Thymus (tissue), 11 donors: ENCODE measurements around the gene MTMR3. TPM values are rescaled to one million over a fixed set of nuclear protein-coding genes. Genes with fewer than 3 reads are reported as not detected.
A peak's percentile ranks its signal among the peaks of the same experiment; 100 is the strongest.

Experiments used
- DNase-seq, 9 donors: peaks; one replicate each; pipeline ENCODE4 v3.0.0-alpha.2; 2013; ENCODE audit warnings: low spot score in 9 of 9, low read depth in 6 of 9, missing footprints in 1 of 9
- H3K27ac ChIP-seq, 2 donors: one replicate each; pipeline ENCODE4 v1.5.1; 2013; ENCODE audit warnings: control low read depth in 1 of 2, low read depth in 1 of 2, low read length in 1 of 2, mild to moderate bottlenecking in 1 of 2, moderate library complexity in 1 of 2
- H3K27me3 ChIP-seq, 2 donors: one replicate each; pipeline ENCODE4 v1.5.1; 2013; ENCODE audit warnings: low read length in 1 of 2; ENCODE audit not compliant: control insufficient read depth in 2 of 2, insufficient read depth in 1 of 2
- H3K36me3 ChIP-seq, 2 donors: one replicate each; pipeline ENCODE4 v1.5.1; 2013; ENCODE audit warnings: low read length in 1 of 2, mild to moderate bottlenecking in 1 of 2, moderate library complexity in 1 of 2; ENCODE audit not compliant: control insufficient read depth in 2 of 2, insufficient read depth in 2 of 2
- H3K4me1 ChIP-seq, 2 donors: one replicate each; pipeline ENCODE4 v1.5.1; 2013; ENCODE audit warnings: low read length in 2 of 2; ENCODE audit not compliant: control insufficient read depth in 2 of 2, insufficient read depth in 2 of 2
- H3K4me3 ChIP-seq, 2 donors: one replicate each; pipeline ENCODE4 v1.5.1; 2013; ENCODE audit warnings: low read length in 2 of 2, control low read depth in 1 of 2, mild to moderate bottlenecking in 1 of 2
- H3K9me3 ChIP-seq, 2 donors: one replicate each; pipeline ENCODE4 v1.5.1; 2013; ENCODE audit warnings: low read length in 1 of 2, mild to moderate bottlenecking in 1 of 2; ENCODE audit not compliant: control insufficient read depth in 2 of 2, insufficient read depth in 1 of 2
- WGBS: extraction: QIAGEN DNeasy Blood & Tissue Kit; methylation state at CpG from one replicate; pipeline ENCODE4 v1.1.7; 2013; 5-methylcytosine and 5-hydroxymethylcytosine counted together
- polyA plus RNA-seq: library from polyadenylated mRNA; stranded (reverse); fragments of 200-250 nt; gene quantifications from one replicate; pipeline ENCODE4 v1.2.3, GENCODE V29; 2013
- total RNA-seq: library from RNA; stranded (reverse); fragments of 120-200 nt; gene quantifications from one replicate; pipeline ENCODE4 v1.2.4, GENCODE V29; 2013
- donor health status: healthy.

MTMR3 gene
- total and polyA plus RNA-seq, 2 donors = 14.8 to 16.4 TPM

DNA sequence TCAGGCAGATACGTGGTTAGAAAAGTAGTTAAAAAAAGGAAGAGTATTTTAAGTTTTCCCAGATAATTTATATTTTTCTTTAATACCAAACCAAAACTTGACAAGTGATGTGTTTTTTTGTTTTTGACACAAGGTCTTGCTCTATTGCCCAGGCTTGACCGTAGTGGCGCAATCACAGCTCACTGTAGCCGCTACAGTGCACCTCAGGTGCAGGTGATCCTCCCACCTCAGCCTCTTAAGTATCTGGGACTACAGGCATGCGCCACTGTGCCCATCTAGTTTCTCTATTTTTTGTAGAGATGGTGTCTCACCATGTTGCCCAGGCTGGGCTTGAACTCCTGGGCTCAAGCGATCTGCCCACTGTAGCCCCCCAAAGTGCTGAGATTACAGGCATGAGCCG lies 92.5 kb downstream of the MTMR3 start:
- no peak overlapping the region for H3K27ac ChIP-seq
- H3K4me3 ChIP-seq = no peak overlapping the region
- H3K9me3 ChIP-seq = no peaks in the 10 kb centered on the region
- peaks cover 0 to 13% of the 10 kb centered on the region in 2 donors for H3K36me3 ChIP-seq
- no peak for DNase-seq
- H3K27me3 ChIP-seq = no peaks in the 10 kb centered on the region
- H3K4me1 ChIP-seq = no peaks in the 10 kb centered on the region
- WGBS = 90% methylated on average over 7 of the region's 7 CpGs

DNA sequence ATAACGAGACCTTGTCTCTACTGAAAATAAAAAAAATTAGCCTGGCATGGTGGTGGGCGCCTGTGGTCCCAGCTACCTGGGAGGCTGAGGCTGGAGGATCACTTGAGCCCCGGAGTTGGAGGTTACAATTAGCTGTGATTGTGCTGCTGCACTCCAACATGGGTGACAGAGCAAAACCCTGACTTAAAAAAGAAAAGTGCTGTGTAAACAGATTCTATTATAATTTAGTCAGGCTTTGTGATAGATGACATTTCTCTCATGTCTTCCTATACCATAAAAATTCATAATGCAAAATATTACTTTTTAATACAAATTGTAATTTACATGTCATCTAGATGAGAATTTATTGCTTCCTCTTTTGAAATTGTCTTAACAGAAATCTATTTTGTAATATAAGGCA lies 94.1 kb downstream of the MTMR3 start:
- no peaks in the 10 kb centered on the region for H3K4me1 ChIP-seq
- H3K9me3 ChIP-seq = no peaks in the 10 kb centered on the region
- H3K4me3 ChIP-seq = no peak overlapping the region
- no peaks in the 10 kb centered on the region for H3K27me3 ChIP-seq
- no peak for DNase-seq
- peaks cover 0 to 13% of the 10 kb centered on the region in 2 donors for H3K36me3 ChIP-seq
- WGBS = over 99% methylated on average over 3 of the region's 3 CpGs
- H3K27ac ChIP-seq = no peak overlapping the region

DNA sequence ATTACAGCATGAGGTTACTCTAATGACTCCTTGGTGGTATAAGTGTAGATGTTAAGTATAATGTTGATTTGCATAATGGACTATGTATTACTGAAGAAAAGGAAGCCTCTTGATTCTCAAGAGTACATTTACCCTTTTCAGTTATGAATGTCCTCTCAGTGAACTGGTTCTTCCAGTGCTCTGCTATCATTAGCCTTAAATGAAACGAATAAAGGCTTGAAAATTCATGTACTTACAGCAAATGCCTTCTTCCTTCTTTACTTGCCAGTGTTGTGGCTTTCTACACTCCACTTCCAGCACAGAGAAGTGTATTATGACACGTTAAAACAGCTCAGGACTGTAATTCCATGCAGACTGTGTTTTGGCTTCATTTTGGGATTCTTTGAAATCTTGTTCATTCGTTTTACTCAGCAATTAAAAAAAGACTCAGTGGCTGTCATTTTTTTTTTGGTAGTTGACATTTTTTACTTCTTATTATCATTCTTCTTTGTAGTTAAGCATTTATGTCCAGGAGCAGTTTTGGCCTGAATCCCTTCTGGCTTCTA lies 96.9 kb downstream of the MTMR3 start:
- Histone ChIP-seq H3K36me3 (peaks cover 0 to 13% of the 10 kb centered on the region in 2 donors), H3K4me3 (no peak overlapping the region), H3K9me3 (no peaks in the 10 kb centered on the region), H3K27me3 (no peaks in the 10 kb centered on the region), H3K27ac (no peak overlapping the region), H3K4me1 (no peaks in the 10 kb centered on the region)
- WGBS = 95% methylated on average over 3 of the region's 3 CpGs
- no peak for DNase-seq

DNA sequence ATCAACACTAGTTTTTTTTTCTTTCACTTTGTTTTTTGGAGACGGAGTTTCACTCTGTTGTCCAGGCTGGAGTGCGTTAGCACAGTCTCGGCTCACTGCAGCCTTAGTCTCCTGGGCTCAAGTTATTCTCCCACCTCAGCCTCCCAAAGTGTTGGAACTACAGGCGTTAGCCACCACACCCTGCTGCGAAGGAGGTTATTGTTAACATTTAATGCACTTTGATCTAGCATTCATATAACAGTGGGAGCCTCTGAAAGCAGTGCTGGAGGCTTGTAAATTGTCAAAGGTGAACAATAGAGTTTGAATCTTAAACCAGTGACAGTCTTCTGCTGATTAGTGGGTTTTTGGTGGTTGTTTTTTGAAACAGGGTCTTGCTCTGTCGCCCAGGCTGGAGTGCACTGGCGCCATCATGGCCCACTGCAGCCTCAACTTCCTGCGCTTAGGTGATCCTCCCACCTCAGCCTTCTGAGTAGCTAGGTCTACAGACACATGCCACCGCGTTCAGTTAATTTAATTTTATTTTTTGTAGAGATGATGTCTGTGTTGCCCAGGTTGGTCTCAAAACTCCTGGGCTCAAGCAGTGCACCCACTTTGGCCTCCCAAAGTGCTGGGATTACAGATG lies 100.4 kb downstream of the MTMR3 start:
- no peak overlapping the region for H3K4me3 ChIP-seq
- DNase-seq = no peak
- no peaks in the 10 kb centered on the region for H3K9me3 ChIP-seq
- H3K36me3 ChIP-seq = peaks cover 0 to 11% of the 10 kb centered on the region in 2 donors
- 99% methylated on average over 10 of the region's 10 CpGs for WGBS
- H3K4me1 ChIP-seq = no peaks in the 10 kb centered on the region
- no peaks in the 10 kb centered on the region for H3K27me3 ChIP-seq
- H3K27ac ChIP-seq = no peak overlapping the region

DNA sequence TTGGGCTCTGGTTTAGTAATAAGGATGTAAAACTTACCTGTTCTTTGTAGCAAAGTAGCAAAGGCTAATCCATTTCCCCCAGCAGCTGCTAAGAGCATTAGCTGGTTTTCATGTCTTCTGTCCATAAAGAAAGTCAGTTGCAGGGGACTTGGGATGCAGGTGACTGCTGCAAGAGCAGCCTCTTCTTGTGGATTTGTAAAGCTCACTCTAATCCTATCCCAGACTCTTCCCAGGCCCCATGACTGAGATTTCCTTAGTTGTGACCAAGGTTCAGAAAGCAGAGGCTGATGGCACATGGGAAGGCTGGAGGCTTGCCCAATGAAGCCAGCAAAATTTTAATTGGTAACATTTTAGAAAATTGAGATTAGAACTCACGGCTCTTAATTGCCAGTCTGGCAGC lies 102.9 kb downstream of the MTMR3 start:
- Histone ChIP-seq H3K36me3 (no peaks in the 10 kb centered on the region), H3K9me3 (no peaks in the 10 kb centered on the region), H3K4me1 (no peaks in the 10 kb centered on the region), H3K27me3 (no peaks in the 10 kb centered on the region), H3K27ac (no peak overlapping the region), H3K4me3 (no peak overlapping the region)
- no peak for DNase-seq
- WGBS = 98% methylated on average over 1 of the region's 1 CpG

DNA sequence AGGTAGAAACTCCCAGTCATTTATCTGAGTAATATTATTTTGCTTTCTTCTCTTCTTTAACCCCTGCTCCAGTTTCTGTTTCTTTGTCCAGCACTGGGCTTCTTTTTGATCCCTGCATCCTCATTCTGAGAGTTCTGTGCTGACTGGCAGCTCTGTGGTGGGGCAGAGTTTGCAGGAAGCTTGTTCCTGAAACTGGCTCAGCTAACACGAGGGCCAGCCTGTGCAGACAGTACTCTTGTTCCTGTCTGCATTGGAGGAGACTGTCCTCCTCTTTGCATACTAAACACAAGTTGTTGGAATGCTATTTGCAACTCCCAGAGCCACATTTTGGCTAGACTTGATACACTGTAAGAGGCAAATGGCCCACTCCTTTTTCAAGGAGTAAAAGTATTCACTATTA lies 104.2 kb downstream of the MTMR3 start:
- H3K36me3 ChIP-seq = peaks cover 7 to 10% of the 10 kb centered on the region in 2 donors
- no peak for DNase-seq

DNA sequence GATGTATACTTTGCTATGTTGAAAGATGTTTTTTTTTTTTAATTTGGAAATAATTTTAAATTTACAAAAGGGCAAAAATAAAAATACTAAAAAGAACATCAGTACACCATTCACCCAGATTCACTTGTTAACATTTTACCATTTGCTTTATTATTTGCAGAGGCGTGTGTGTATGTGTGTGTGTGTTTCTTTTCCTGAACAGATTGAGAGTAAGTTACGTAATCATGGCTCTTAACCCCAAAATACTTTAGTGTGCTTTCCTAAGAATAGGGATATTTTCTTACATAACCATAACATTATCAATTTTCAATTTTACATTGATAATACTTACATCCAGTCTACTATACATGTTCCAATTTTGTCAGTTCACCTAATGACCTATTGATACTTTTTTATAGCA lies 105.7 kb downstream of the MTMR3 start:
- no peak overlapping the region for H3K27ac ChIP-seq

More for the DNA sequence above, 104.2 kb downstream of the MTMR3 start:
- 37% methylated on average over 1 of the region's 1 CpG for WGBS
- no peaks in the 10 kb centered on the region for H3K27me3 ChIP-seq
- no peak overlapping the region for H3K4me3 ChIP-seq
- H3K27ac ChIP-seq = no peak overlapping the region
- H3K4me1 ChIP-seq = no peaks in the 10 kb centered on the region
- no peaks in the 10 kb centered on the region for H3K9me3 ChIP-seq

DNA sequence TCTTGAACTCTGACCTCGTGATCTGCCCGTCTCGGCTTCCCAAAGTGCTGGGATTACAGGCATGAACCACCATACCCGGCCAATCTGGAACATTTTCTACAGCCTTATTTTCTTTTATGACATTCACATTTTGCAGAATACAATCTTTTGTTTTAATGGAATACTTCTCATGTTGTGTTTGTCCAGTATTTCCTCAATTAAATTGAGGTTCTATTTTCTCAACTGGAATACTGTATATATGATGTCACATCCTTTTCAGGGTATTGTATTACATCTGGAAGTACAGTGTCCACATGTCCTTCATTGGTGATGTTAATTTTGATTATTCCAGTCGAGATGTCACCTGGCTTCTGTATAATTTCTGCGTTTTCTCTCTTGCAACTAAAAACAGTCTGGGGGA lies 106.5 kb downstream of the MTMR3 start:
- Histone ChIP-seq H3K27ac (no peak overlapping the region), H3K4me3 (no peak overlapping the region), H3K27me3 (no peaks in the 10 kb centered on the region), H3K36me3 (peaks cover 14 to 16% of the 10 kb centered on the region in 2 donors), H3K9me3 (no peaks in the 10 kb centered on the region), H3K4me1 (no peaks in the 10 kb centered on the region)
- 96% methylated on average over 6 of the region's 6 CpGs for WGBS
- no peak for DNase-seq

More for the DNA sequence above, 105.7 kb downstream of the MTMR3 start:
- no peaks in the 10 kb centered on the region for H3K9me3 ChIP-seq
- WGBS = 95% methylated on average over 2 of the region's 2 CpGs
- peaks cover 14 to 16% of the 10 kb centered on the region in 2 donors for H3K36me3 ChIP-seq
- no peak for DNase-seq
- H3K4me3 ChIP-seq = no peak overlapping the region
- H3K4me1 ChIP-seq = no peaks in the 10 kb centered on the region
- no peaks in the 10 kb centered on the region for H3K27me3 ChIP-seq

DNA sequence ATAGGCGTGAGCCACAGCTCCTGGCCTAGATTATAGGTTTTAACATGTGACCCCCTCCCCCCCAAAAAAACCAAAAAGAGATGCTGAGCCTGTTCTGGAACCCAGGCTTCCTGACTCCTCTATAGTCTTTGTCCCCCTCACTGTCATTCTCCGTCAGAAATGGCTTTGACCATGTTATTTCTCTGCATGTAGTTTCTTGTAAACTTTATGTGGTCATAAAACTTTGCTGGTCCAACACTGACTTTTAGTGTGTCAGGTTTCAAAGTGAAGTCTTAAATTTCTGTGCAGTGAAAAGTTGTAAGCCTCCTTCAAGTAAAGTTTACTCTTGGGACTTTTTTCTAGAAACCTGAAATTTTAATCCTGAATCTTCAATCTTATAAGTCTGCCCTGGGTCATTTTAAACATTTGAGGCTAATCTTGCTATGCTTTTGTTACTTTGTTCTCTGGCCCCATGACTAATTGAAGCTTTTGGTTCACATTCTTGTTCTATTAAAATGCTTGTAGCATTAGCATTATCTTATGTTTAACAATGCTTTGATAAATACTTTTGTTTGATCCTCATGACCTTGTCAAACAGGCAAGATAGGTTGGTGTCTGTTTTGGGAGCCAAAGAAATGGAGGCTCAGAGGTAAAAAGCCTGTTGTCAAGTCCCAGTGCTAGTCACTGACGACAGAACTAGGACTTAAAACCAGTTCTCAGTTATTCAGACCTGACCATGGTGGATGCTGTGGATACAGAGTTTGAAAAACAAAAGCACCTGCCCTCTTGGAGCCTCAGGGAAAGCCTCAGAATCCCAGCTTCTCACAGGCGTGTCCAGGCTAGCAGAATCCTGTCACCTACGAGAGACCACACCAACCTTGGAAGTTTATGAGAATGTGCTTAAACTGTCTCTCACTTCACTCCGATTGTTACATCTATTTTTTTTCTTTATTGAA lies 109.6 kb downstream of the MTMR3 start:
- 93% methylated on average over 6 of the region's 6 CpGs for WGBS
- H3K27me3 ChIP-seq = no peaks in the 10 kb centered on the region
- H3K9me3 ChIP-seq = no peaks in the 10 kb centered on the region
- H3K4me3 ChIP-seq = no peak overlapping the region
- H3K36me3 ChIP-seq = peaks cover 14 to 16% of the 10 kb centered on the region in 2 donors
- peak overlapping the region in 1 of 2 donors; percentile 8 for H3K27ac ChIP-seq
- no peak for DNase-seq
- H3K4me1 ChIP-seq = no peaks in the 10 kb centered on the region
